Endothelial cell of umbilical vein (primary cell): ENCODE measurements around the gene DPP6. TPM values are rescaled to one million over a fixed set of nuclear protein-coding genes. Genes with fewer than 3 reads are reported as not detected.

Experiments
- BruUV-seq: library from RNA; stranded (reverse); fragments of 400-500 nt; replicated peaks from 2 replicates; lab custom pipeline; 2021; lab: Mats Ljungman, UMichigan
- CTCF ChIA-PET: fragments of 300-600, 350-600 bp; sonication (Branson Sonifier 250); formaldehyde crosslinking; loops from one replicate; lab custom pipeline; 2021; ENCODE audit warnings: antibody characterized with exemption, inconsistent platforms; lab: Charles Lee
- POLR2A ChIA-PET: fragments of 300-600, 350-600 bp; sonication (Branson Sonifier 250); formaldehyde crosslinking; loops from one replicate; lab custom pipeline; 2021; ENCODE audit warnings: antibody characterized with exemption, inconsistent platforms; lab: Charles Lee
- DNase-seq: peaks from one replicate; pipeline ENCODE4 v3.0.0-alpha.2; 2011; ENCODE audit warnings: low read depth, low spot score
- FAIRE-seq: peaks from 2 replicates; lab custom pipeline; 2011; peaks lifted over from hg19 to GRCh38; lab: Jason Lieb, UNC
- H2AFZ ChIP-seq: 2 replicates; pipeline ENCODE4 v1.6.0; 2012; ENCODE audit warnings: low read depth, low read length, control low read depth, inconsistent platforms
- H3K27ac ChIP-seq: 2 replicates; pipeline ENCODE4 v1.5.1; 2011; ENCODE audit warnings: low read depth, mild to moderate bottlenecking, control low read depth, low read length, moderate library complexity; ENCODE audit not compliant: insufficient read depth
- H3K27me3 ChIP-seq, 2 experiments: 2 replicates each; pipeline versions ENCODE4 v1.6.0 to v1.6.1; 2011; ENCODE audit warnings: low read length in 2 of 2, mixed read lengths in 1 of 2; ENCODE audit not compliant: control insufficient read depth in 2 of 2, insufficient read depth in 2 of 2
- H3K36me3 ChIP-seq, 2 experiments: 2 replicates in 1 of 2; 3 replicates in 1 of 2; pipeline ENCODE4 v1.5.1; 2011; ENCODE audit warnings: low read length in 2 of 2, mild to moderate bottlenecking in 1 of 2, moderate library complexity in 1 of 2; ENCODE audit not compliant: control insufficient read depth in 2 of 2, insufficient read depth in 2 of 2; ENCODE audit errors: extremely low read depth in 1 of 2
- H3K4me1 ChIP-seq: 3 replicates; pipeline ENCODE4 v1.5.1; 2011; ENCODE audit warnings: mild to moderate bottlenecking, low read length; ENCODE audit not compliant: control insufficient read depth, insufficient read depth; ENCODE audit errors: extremely low read depth
- H3K4me2 ChIP-seq: 2 replicates; pipeline ENCODE4 v1.6.1; 2011; ENCODE audit warnings: low read length, control low read depth, mixed read lengths; ENCODE audit not compliant: insufficient read depth
- H3K4me3 ChIP-seq, 3 experiments: fragments of 200-600 bp in 1 of 3; sonication (generic), shearing (Covaris generic) in 1 of 3; replicated peaks in 1 of 3; 2 replicates each; pipeline ENCODE4 v1.5.1; 2011 to 2016; ENCODE audit warnings: control low read depth in 3 of 3, low read length in 3 of 3, mild to moderate bottlenecking in 2 of 3, inconsistent platforms in 1 of 3, low read depth in 1 of 3, moderate library complexity in 1 of 3; ENCODE audit not compliant: insufficient read depth in 1 of 3
- H3K79me2 ChIP-seq: 2 replicates; pipeline ENCODE4 v1.6.0; 2012; ENCODE audit warnings: low read length, inconsistent platforms; ENCODE audit not compliant: control insufficient read depth, insufficient read depth
- H3K9ac ChIP-seq: replicated peaks from 2 replicates; pipeline ENCODE3; 2011; ENCODE audit warnings: low read length, control low read depth; ENCODE audit not compliant: insufficient read depth; ENCODE audit errors: extremely low read depth
- H3K9me1 ChIP-seq: replicated peaks from 3 replicates; pipeline ENCODE4 v1.6.0; 2011; ENCODE audit warnings: mild to moderate bottlenecking, low read length; ENCODE audit not compliant: control insufficient read depth, insufficient read depth; ENCODE audit errors: extremely low read depth
- H3K9me3 ChIP-seq: replicated peaks from 2 replicates; pipeline ENCODE4 v1.5.1; 2012; ENCODE audit warnings: low read length, inconsistent platforms; ENCODE audit not compliant: control insufficient read depth, insufficient read depth
- H4K20me1 ChIP-seq: replicated peaks from 2 replicates; pipeline ENCODE3; 2011; ENCODE audit warnings: mild to moderate bottlenecking, low read length; ENCODE audit not compliant: control insufficient read depth, insufficient read depth; ENCODE audit errors: extremely low read depth
- EZH2 ChIP-seq: IDR thresholded peaks from 2 replicates; pipeline ENCODE4 v1.6.1; 2012; ENCODE audit warnings: borderline replicate concordance, low read depth, mild to moderate bottlenecking, moderate library complexity, low read length, inconsistent platforms; ENCODE audit not compliant: severe bottlenecking
- FOS ChIP-seq: IDR thresholded peaks from 2 replicates; pipeline ENCODE4 v1.6.1; 2011; ENCODE audit warnings: mild to moderate bottlenecking, low read length, moderate library complexity, borderline replicate concordance; ENCODE audit not compliant: insufficient read depth
- GATA2 ChIP-seq: IDR thresholded peaks from 2 replicates; pipeline ENCODE4 v1.7.0; 2011; ENCODE audit warnings: low read depth, mild to moderate bottlenecking, moderate library complexity, mixed read lengths, low read length; ENCODE audit not compliant: insufficient read length, insufficient read depth
- JUN ChIP-seq: IDR thresholded peaks from 2 replicates; pipeline ENCODE4 v1.6.1; 2011; ENCODE audit warnings: borderline replicate concordance, low read depth; ENCODE audit not compliant: insufficient read length, insufficient read depth
- MYC ChIP-seq: IDR thresholded peaks from one replicate; pipeline ENCODE4 v1.6.1; 2011; ENCODE audit warnings: mild to moderate bottlenecking, low read depth, low read length
- POLR2A ChIP-seq: IDR thresholded peaks from 2 replicates; pipeline ENCODE4 v1.6.1; 2012; ENCODE audit warnings: low read depth, mild to moderate bottlenecking, control low read depth, low read length
- POLR2AphosphoS5 ChIP-seq: IDR thresholded peaks from 2 replicates; pipeline ENCODE4 v1.6.1; 2012; ENCODE audit warnings: low read depth, mild to moderate bottlenecking, control low read depth, low read length, moderate library complexity; ENCODE audit not compliant: insufficient read depth
- dilution Hi-C: fragments of 300-500 bp; cut with MboI; formaldehyde crosslinking; loops from one replicate; pipeline ENCODE4 v1.15.0; 2019; ENCODE audit warnings: low sequenced_read_pairs; ENCODE audit not compliant: extremely low pct_ligation_motif_present
- intact Hi-C: fragments of 100-400 bp; cut with micrococcal nuclease; formaldehyde crosslinking; loops from one replicate; pipeline ENCODE4 v1.10.0; 2022
- polyA plus RNA-seq, 4 experiments: library from polyadenylated mRNA; depleted of rRNA in 3 of 4; stranded (reverse) in 3 of 4; unstranded in 1 of 4; fragments of >200 nt; gene quantifications; 2 replicates each; pipeline versions ENCODE4 v1.2.1 to v1.2.3, GENCODE V29; 2011 to 2012; ENCODE audit warnings: missing spikeins in 1 of 4
- total RNA-seq: library from RNA; stranded (reverse); gene quantifications from 2 replicates; pipeline ENCODE4 v1.2.3, GENCODE V29; 2021
- TF ChIP-seq, protein P1 (sequence below): IDR thresholded peaks from 2 replicates; pipeline ENCODE4 v1.6.1; 2011; ENCODE audit not compliant: insufficient read depth, insufficient read length
- TF ChIP-seq, protein P2 (sequence below), 2 donors: IDR thresholded peaks; 1 replicate in 1 of 2; 2 replicates in 1 of 2; pipeline ENCODE4 v1.5.1; 2011; ENCODE audit warnings: low read length in 2 of 2, mild to moderate bottlenecking in 2 of 2, moderate library complexity in 2 of 2, control low read depth in 1 of 2, inconsistent platforms in 1 of 2, low read depth in 1 of 2; ENCODE audit not compliant: insufficient read depth in 1 of 2; ENCODE audit errors: extremely low read depth in 1 of 2

The DPP6 gene
- total and polyA plus RNA-seq, 2 donors (not counting 3 experiments of a cell fraction or from before 2014, with no cell fraction given), result not detected

DNA sequence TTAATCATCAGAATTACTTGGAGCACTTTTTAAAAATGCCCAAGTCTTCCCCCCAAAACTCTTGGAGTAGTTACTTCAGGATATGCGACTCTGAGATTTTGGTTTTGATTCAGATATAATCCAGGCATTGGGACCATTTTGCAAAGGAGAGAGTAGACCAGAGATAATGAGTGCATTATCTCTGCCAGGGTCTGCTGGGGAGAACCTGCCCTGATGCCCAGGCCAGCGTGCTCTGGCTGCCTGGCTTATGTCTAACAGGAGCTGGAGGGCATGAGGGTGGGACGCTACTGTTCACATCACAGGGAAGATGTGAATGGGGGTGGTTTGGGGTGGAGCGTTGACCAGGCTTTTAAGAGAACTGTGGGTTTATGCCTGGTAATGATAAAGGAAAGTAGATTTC, 336.2 kb downstream of the DPP6 start:
- no peak for TF ChIP-seq GATA2
- TF ChIP-seq POLR2AphosphoS5, result no peak
- no peak for TF ChIP-seq POLR2A
- TF ChIP-seq JUN, result no peak
- no peak for TF ChIP-seq MYC
- no peak for TF ChIP-seq FOS
- TF ChIP-seq EZH2, result no peak
- TF ChIP-seq, protein P1, sequence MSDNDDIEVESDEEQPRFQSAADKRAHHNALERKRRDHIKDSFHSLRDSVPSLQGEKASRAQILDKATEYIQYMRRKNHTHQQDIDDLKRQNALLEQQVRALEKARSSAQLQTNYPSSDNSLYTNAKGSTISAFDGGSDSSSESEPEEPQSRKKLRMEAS, result no peak
- TF ChIP-seq, protein P2, sequence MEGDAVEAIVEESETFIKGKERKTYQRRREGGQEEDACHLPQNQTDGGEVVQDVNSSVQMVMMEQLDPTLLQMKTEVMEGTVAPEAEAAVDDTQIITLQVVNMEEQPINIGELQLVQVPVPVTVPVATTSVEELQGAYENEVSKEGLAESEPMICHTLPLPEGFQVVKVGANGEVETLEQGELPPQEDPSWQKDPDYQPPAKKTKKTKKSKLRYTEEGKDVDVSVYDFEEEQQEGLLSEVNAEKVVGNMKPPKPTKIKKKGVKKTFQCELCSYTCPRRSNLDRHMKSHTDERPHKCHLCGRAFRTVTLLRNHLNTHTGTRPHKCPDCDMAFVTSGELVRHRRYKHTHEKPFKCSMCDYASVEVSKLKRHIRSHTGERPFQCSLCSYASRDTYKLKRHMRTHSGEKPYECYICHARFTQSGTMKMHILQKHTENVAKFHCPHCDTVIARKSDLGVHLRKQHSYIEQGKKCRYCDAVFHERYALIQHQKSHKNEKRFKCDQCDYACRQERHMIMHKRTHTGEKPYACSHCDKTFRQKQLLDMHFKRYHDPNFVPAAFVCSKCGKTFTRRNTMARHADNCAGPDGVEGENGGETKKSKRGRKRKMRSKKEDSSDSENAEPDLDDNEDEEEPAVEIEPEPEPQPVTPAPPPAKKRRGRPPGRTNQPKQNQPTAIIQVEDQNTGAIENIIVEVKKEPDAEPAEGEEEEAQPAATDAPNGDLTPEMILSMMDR (IDR thresholded peaks at IDR 0.05; ENCODE audit: extremely low read depth in 1 of 2, insufficient read depth in 1 of 2, low read depth in 1 of 2, low read length in 2 of 2), result no peak
- Histone ChIP-seq H3K4me1 (no peaks in the 10 kb centered on the region), H3K27me3 (no peaks in the 10 kb centered on the region), H4K20me1 (no peaks in the 10 kb centered on the region), H3K9me3 (peaks cover 4% of the 10 kb centered on the region), H3K9me1 (no peaks in the 10 kb centered on the region), H3K9ac (no peak overlapping the region), H3K79me2 (no peaks in the 10 kb centered on the region), H3K36me3 (no peaks in the 10 kb centered on the region), H2AFZ (no peak overlapping the region), H3K4me2 (no peak overlapping the region), H3K27ac (no peak overlapping the region), H3K4me3 (no peak overlapping the region)
- POLR2A ChIA-PET, result no interaction called here
- FAIRE-seq, result no peak
- CTCF ChIA-PET, result no interaction called here
- no peak for DNase-seq
- dilution Hi-C loops, result no loop called here
- no TSS peak for BruUV-seq
- intact Hi-C loops, result no loop called here
